Mesothelial cell of epicardium (in vitro differentiated cells): Measurements from ENCODE around the gene HIGD1C. TPM values are rescaled to one million over a fixed set of nuclear protein-coding genes. Genes with fewer than 3 reads are reported as not detected.

Experiments
- DNase-seq, 2 experiments: peaks; one replicate each; pipeline ENCODE4 v3.0.0; 2021; ENCODE audit warnings: low spot score in 2 of 2; ENCODE audit not compliant: unreplicated experiment in 2 of 2
- H3K27ac Mint-ChIP-seq: 2 replicates; pipeline ENCODE4 v1.8.0; 2021; ENCODE audit warnings: mixed read lengths
- H3K27me3 Mint-ChIP-seq: 2 replicates; pipeline ENCODE4 v1.8.0; 2021; ENCODE audit warnings: low read depth, mixed read lengths
- H3K36me3 Mint-ChIP-seq: 2 replicates; pipeline ENCODE4 v1.8.0; 2021; ENCODE audit warnings: mixed read lengths
- H3K4me1 Mint-ChIP-seq: 2 replicates; pipeline ENCODE4 v1.8.0; 2021; ENCODE audit warnings: mixed read lengths
- H3K4me3 Mint-ChIP-seq: 2 replicates; pipeline ENCODE4 v1.8.0; 2021; ENCODE audit warnings: mild to moderate bottlenecking, moderate library complexity, mixed read lengths
- H3K9me3 Mint-ChIP-seq: 2 replicates; pipeline ENCODE4 v1.8.0; 2021; ENCODE audit warnings: mixed read lengths
- total RNA-seq: library from RNA; stranded (reverse); gene quantifications from 3 replicates; pipeline ENCODE4 v1.2.1, GENCODE V29; 2021
- TF ChIP-seq, protein P1 (sequence below): fragments of 200-600 bp; sonication (generic); IDR thresholded peaks from one replicate; pipeline ENCODE4 v1.5.0; 2021; ENCODE audit warnings: antibody characterized with exemption; ENCODE audit not compliant: unreplicated experiment

HIGD1C gene
- total RNA-seq, 1 donor from 2014 or later: not detected

DNA sequence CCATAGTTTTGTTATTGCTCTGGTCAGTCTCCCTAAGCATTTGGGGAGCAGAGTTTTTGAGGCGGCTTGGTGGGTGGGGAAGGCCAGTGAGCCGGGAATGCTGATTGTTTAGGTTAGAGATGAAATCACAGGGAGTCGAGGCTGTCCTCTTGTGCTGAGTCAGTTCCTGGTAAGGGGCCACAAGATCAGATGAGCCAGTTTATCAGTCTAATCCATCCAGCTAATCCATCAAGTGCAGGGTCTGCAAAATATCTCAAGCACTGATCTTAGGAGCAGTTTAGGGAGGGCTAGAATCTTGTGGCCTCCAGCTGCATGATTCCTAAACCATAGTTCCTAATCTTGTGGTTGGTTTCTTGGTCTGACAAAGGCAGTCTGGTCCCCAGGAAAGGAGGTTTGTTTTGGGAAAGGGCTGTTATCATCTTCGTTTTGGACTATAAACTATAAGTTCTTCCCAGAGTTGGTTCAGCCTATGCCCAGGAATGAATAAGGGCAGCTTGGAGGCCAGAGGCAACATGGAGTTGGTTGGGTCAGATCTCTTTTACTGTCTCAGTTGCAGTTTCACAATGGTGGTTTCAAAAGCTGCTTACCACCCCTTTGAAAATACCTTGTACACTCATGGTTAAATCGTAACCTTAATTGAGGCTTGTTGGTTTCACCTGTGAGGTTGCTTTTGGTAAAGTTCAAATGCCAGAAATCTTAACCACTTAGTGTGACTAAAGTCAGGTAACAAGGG lies 33.6 kb upstream of the HIGD1C start:
- peaks cover 20% of the 10 kb centered on the region for H3K36me3 Mint-ChIP-seq
- H3K27ac Mint-ChIP-seq: peak overlapping the region; percentile 66
- H3K27me3 Mint-ChIP-seq: no peaks in the 10 kb centered on the region
- H3K4me3 Mint-ChIP-seq: no peak overlapping the region
- no peak for DNase-seq
- peaks cover 37% of the 10 kb centered on the region for H3K4me1 Mint-ChIP-seq
- TF ChIP-seq, protein P1, sequence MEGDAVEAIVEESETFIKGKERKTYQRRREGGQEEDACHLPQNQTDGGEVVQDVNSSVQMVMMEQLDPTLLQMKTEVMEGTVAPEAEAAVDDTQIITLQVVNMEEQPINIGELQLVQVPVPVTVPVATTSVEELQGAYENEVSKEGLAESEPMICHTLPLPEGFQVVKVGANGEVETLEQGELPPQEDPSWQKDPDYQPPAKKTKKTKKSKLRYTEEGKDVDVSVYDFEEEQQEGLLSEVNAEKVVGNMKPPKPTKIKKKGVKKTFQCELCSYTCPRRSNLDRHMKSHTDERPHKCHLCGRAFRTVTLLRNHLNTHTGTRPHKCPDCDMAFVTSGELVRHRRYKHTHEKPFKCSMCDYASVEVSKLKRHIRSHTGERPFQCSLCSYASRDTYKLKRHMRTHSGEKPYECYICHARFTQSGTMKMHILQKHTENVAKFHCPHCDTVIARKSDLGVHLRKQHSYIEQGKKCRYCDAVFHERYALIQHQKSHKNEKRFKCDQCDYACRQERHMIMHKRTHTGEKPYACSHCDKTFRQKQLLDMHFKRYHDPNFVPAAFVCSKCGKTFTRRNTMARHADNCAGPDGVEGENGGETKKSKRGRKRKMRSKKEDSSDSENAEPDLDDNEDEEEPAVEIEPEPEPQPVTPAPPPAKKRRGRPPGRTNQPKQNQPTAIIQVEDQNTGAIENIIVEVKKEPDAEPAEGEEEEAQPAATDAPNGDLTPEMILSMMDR: no peak
- peaks cover 35% of the 10 kb centered on the region for H3K9me3 Mint-ChIP-seq

DNA sequence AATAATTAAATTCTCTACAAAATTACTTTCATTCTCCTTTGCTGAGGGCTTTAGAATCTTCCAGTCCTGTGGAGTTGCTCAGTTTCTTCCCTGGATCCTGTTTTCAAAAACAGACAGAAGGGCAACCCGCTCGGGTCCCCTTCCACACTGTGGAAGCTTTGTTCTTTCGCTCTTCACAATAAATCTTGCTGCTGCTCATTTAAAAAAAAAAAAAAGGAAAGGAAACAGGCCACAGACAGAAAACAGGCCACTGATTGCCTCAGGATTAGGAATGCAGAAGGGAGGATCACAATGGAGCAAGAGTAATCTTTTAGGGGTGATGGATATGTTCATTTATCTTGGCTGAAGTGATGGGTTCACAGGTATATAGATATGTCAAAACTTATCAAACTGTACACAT lies 29.5 kb upstream of the HIGD1C start:
- H3K27me3 Mint-ChIP-seq: no peaks in the 10 kb centered on the region
- peaks cover 6% of the 10 kb centered on the region for H3K36me3 Mint-ChIP-seq
- peaks cover 10% of the 10 kb centered on the region for H3K9me3 Mint-ChIP-seq
- H3K4me1 Mint-ChIP-seq: peaks cover 64% of the 10 kb centered on the region
- DNase-seq: no peak
- TF ChIP-seq, protein P1: no peak
- peak overlapping the region; percentile 7 for H3K4me3 Mint-ChIP-seq
- H3K27ac Mint-ChIP-seq: peak overlapping the region; percentile 88

DNA sequence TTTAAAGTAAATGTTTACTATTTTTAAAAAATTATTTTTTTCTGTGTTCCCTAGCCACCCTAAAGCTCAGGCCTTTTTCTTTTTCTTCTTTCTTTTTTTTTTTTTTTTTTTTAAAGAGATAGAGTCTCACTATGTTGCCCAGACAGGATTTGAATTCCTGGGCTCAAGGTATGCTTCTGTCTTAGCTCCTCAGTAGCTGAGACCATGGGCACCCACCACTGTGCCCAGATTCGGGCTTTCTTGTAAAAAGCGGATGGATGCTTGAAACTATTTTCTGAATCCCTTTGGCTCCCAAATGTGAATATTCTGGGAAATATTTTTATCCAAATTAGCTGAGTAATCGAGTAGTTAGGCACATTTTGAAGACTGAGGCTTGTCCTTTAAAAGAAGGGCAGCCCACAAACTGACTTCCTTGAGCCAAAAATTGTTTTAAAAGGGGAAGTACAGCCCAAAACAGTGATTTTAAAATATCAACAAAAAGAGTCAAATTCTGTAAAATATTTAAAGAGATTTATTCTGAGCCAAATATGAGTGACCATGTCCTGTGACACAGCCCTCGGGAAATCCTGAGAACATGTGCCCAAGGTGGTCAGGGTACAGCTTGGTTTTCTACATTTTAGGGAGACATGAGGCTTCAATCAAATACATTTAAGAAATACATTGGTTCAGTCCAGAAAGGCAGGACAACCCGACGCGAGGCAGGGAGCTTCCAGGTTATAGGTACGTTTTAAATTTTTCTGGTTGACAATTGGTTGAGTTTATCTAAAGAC lies 28.8 kb upstream of the HIGD1C start:
- Mint-ChIP-seq H3K27ac (peak overlapping the region; percentile 97), H3K9me3 (peaks cover 4% of the 10 kb centered on the region), H3K27me3 (no peaks in the 10 kb centered on the region), H3K4me3 (peak overlapping the region; percentile 57), H3K36me3 (no peaks in the 10 kb centered on the region), H3K4me1 (peaks cover 68% of the 10 kb centered on the region)
- TF ChIP-seq, protein P1: no peak
- DNase-seq: no peak

DNA sequence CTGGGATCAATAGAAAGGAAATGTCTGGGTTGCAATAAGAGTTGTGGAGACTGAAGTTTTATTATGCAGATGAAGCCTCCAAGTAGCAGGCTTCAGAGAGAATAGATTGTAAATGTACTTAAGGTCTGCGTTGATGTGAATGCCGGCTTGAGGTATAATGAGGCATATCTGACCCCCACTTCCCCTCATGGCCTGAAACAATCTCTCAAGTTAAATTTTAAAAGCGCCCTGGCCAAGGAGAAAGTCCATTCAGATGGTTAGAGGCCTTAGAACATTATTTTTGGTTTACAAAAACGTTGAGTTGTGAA lies 28.3 kb upstream of the HIGD1C start:
- Mint-ChIP-seq H3K27ac (peak overlapping the region; percentile 97), H3K9me3 (no peaks in the 10 kb centered on the region), H3K27me3 (no peaks in the 10 kb centered on the region), H3K36me3 (no peaks in the 10 kb centered on the region), H3K4me3 (peak overlapping the region; percentile 57), H3K4me1 (peaks cover 67% of the 10 kb centered on the region)
- DNase-seq: no peak
- TF ChIP-seq, protein P1: no peak

DNA sequence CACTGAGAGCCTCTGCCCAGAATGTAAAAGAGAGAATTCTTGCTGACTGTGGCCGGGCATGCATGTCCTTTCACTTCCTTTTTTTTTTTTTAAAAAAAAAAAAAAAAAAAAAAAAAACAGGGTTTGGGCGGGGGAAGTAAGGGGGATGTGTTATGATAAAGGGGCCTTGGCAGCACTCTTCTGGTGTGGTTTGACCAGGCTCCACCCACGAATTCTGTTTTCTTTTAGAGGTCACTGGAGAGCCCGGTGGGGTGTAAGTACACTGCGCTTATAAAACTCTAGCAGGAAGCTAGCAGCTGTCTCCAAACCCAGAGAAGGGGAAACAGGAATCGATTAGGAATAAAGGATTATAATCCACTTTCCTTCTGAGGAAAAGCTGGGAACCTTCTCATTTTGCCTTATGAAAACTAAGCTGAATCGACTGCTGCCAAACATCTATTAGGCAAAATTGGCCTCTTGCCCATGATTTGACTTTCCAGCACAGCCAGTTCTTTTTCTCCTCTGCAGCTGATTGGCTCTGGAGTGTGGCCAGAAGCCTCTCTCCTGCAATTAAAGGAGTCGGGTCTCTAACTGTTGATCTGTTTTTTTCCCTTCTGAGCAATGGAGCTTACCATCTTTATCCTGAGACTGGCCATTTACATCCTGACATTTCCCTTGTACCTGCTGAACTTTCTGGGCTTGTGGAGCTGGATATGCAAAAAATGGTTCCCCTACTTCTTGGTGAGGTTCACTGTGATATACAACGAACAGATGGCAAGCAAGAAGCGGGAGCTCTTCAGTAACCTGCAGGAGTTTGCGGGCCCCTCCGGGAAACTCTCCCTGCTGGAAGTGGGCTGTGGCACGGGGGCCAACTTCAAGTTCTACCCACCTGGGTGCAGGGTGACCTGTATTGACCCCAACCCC lies 27.7 kb upstream of the HIGD1C start:
- H3K27me3 Mint-ChIP-seq: no peaks in the 10 kb centered on the region
- no peaks in the 10 kb centered on the region for H3K9me3 Mint-ChIP-seq
- H3K27ac Mint-ChIP-seq: peak overlapping the region; percentile 97
- TF ChIP-seq, protein P1: no peak
- no peaks in the 10 kb centered on the region for H3K36me3 Mint-ChIP-seq
- peak overlapping the region; percentile 98 for H3K4me3 Mint-ChIP-seq
- peaks cover 70% of the 10 kb centered on the region for H3K4me1 Mint-ChIP-seq
- DNase-seq: peak; percentile 63 to 80
